GM12875 (cell line): ENCODE data around the gene CDC42BPG.
"Not testable (repeated sequence)": the region's sequence is repeated elsewhere in the genome, so short reads cannot be mapped to it uniquely, and the experiment has no call there.

Experiments
- H3K4me3 ChIP-seq: one replicate; pipeline ENCODE4 v1.5.1; 2011; ENCODE audit warnings: low read depth, low read length, control low read depth
- CTCF ChIP-seq: IDR thresholded peaks from 2 replicates; pipeline ENCODE4 v1.5.1; 2011; ENCODE audit warnings: low read depth, mild to moderate bottlenecking, control low read depth, inconsistent platforms, low read length, moderate library complexity, borderline replicate concordance; ENCODE audit not compliant: insufficient read depth

The CDC42BPG gene

GRCh38 chr11:64829536-64830251 lies 14.8 kb downstream of the CDC42BPG start:
- TF ChIP-seq CTCF: no peak
- H3K4me3 ChIP-seq: no peak overlapping the region

- no peak overlapping the region for H3K4me3 ChIP-seq
- no peak for TF ChIP-seq CTCF
Observed at GRCh38 chr11:64827451-64827839, 17.0 kb downstream of the CDC42BPG start.

- H3K4me3 ChIP-seq: no peak overlapping the region
- no peak for TF ChIP-seq CTCF
Observed at GRCh38 chr11:64826578-64827450, 17.6 kb downstream of the CDC42BPG start.

- no peak for TF ChIP-seq CTCF
- no peak overlapping the region for H3K4me3 ChIP-seq
Observed at GRCh38 chr11:64826062-64826461, 18.4 kb downstream of the CDC42BPG start.

GRCh38 chr11:64823568-64824119 lies 20.8 kb downstream of the CDC42BPG start:
- no peak overlapping the region for H3K4me3 ChIP-seq
- no peak for TF ChIP-seq CTCF

GRCh38 chr11:64817476-64817875 lies 27.0 kb downstream of the CDC42BPG start:
- H3K4me3 ChIP-seq: no peak overlapping the region
- TF ChIP-seq CTCF: no peak

- H3K4me3 ChIP-seq: not testable (repeated sequence)
Observed at GRCh38 chr11:64815433-64815832, 29.0 kb downstream of the CDC42BPG start.
